GM21447 (cell line): Measurements from ENCODE around the gene PTTG2.
"Not testable (repeated sequence)": the region's sequence is repeated elsewhere in the genome, so short reads cannot be mapped to it uniquely, and the experiment has no call there.

ENCODE experiments used
- ATAC-seq: cut with Tn5 transposase; IDR thresholded peaks from one replicate; pipeline ENCODE4 v1.9.1; 2021; ENCODE audit not compliant: unreplicated experiment

Gene PTTG2

GRCh38 chr4:37956941-37957340, 3.3 kb upstream of the PTTG2 start:
- no peak for ATAC-seq

GRCh38 chr4:37958932-37959331, 1.3 kb upstream of the PTTG2 start:
- no peak for ATAC-seq

GRCh38 chr4:37960679-37961450, 667 bp downstream of the PTTG2 start:
- no peak for ATAC-seq

GRCh38 chr4:37964734-37965457, 4.7 kb downstream of the PTTG2 start:
- peak; percentile 85 for ATAC-seq

- ATAC-seq, result no peak
Measured at GRCh38 chr4:37966044-37966443, 5.8 kb downstream of the PTTG2 start.

GRCh38 chr4:37967736-37968135, 7.5 kb downstream of the PTTG2 start:
- no peak for ATAC-seq

- no peak for ATAC-seq
Measured at GRCh38 chr4:37968747-37969146, 8.5 kb downstream of the PTTG2 start.

GRCh38 chr4:37970702-37971101, 10.5 kb downstream of the PTTG2 start:
- peak; percentile 67 for ATAC-seq

- ATAC-seq, result no peak
Measured at GRCh38 chr4:37971202-37971601, 11.0 kb downstream of the PTTG2 start.

GRCh38 chr4:37973441-37973840, 13.2 kb downstream of the PTTG2 start:
- ATAC-seq, result no peak

- not testable (repeated sequence) for ATAC-seq
Measured at GRCh38 chr4:37975321-37975822, 15.2 kb downstream of the PTTG2 start.

GRCh38 chr4:37976507-37976906, 16.3 kb downstream of the PTTG2 start:
- no peak for ATAC-seq

- peak; percentile 66 for ATAC-seq
Measured at GRCh38 chr4:37976991-37977470, 16.8 kb downstream of the PTTG2 start.

GRCh38 chr4:37977471-37978247, 17.5 kb downstream of the PTTG2 start:
- peak; percentile 73 for ATAC-seq

GRCh38 chr4:37978248-37978924, 18.2 kb downstream of the PTTG2 start:
- ATAC-seq, result peak; percentile 27

GRCh38 chr4:37980246-37980645, 20.0 kb downstream of the PTTG2 start:
- ATAC-seq, result no peak

GRCh38 chr4:37981425-37981824, 21.2 kb downstream of the PTTG2 start:
- no peak for ATAC-seq

GRCh38 chr4:37981844-37982720, 21.9 kb downstream of the PTTG2 start:
- ATAC-seq, result no peak

- ATAC-seq, result no peak
Measured at GRCh38 chr4:37982736-37983135, 22.5 kb downstream of the PTTG2 start.

GRCh38 chr4:37983951-37984350, 23.8 kb downstream of the PTTG2 start:
- no peak for ATAC-seq
